NB4 (cell line): ENCODE measurements around the gene LDLRAD3.

ENCODE experiments used
- CTCF ChIP-seq: IDR thresholded peaks from one replicate; pipeline ENCODE4 v1.5.1; 2012; ENCODE audit warnings: low read depth, low read length
- POLR2A ChIP-seq: IDR thresholded peaks from 2 replicates; pipeline ENCODE4 v1.6.1; 2011; ENCODE audit warnings: mild to moderate bottlenecking; ENCODE audit not compliant: insufficient read length; ENCODE audit errors: extremely low read depth
- TF ChIP-seq, protein P1 (sequence below): IDR thresholded peaks from 2 replicates; pipeline ENCODE4 v1.6.1; 2011; ENCODE audit warnings: low read depth, low read length

- no peak for TF ChIP-seq CTCF
- no peak for TF ChIP-seq POLR2A
- TF ChIP-seq, protein P1, sequence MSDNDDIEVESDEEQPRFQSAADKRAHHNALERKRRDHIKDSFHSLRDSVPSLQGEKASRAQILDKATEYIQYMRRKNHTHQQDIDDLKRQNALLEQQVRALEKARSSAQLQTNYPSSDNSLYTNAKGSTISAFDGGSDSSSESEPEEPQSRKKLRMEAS = no peak
Measured at GRCh38 chr11:35917676-35918075, 26.2 kb upstream of the LDLRAD3 start.
